A549 (cell line): ENCODE results near the gene SMIM35. TPM values are rescaled to one million over a fixed set of nuclear protein-coding genes. Genes with fewer than 3 reads are reported as not detected.

ENCODE experiments used
- ATAC-seq, 2 experiments: fragments of 200-7000 bp in 1 of 2; fragments of >200 bp in 1 of 2; cut with Nextera tagmentation in 1 of 2; cut with Tn5 transposase in 1 of 2; 3 replicates each; pipeline versions ENCODE4 v1.8.0 to v1.9.1; 2018 to 2020; ENCODE audit warnings: mild to moderate bottlenecking in 1 of 2, moderate library complexity in 1 of 2
- CTCF ChIA-PET: fragments of 300-600 bp; sonication (Branson Sonifier 250); formaldehyde crosslinking; extraction: SDS; loops from one replicate; lab custom pipeline; 2021; ENCODE audit warnings: antibody characterized with exemption, inconsistent platforms; lab: Yijun Ruan, JAX
- POLR2A ChIA-PET: fragments of 350-600 bp; formaldehyde crosslinking; extraction: SDS; loops from one replicate; lab custom pipeline; 2021; ENCODE audit warnings: antibody characterized with exemption, inconsistent platforms; lab: Yijun Ruan, JAX
- DNase-seq, 2 experiments: peaks; one replicate each; pipeline versions ENCODE4 v3.0.0 to v3.0.0-alpha.2; 2011 to 2016; ENCODE audit warnings: low read depth in 1 of 2, low spot score in 1 of 2
- FAIRE-seq: peaks from 2 replicates; lab custom pipeline; 2011; peaks lifted over from hg19 to GRCh38; lab: Jason Lieb, UNC
- H3K27ac ChIP-seq, 2 experiments: fragments of >200 bp; sonication (Bioruptor Twin); formaldehyde crosslinking; 3 replicates each; pipeline ENCODE4 v1.5.1; 2016 to 2017
- H3K4me1 ChIP-seq: fragments of >200 bp; sonication (Bioruptor Twin); formaldehyde crosslinking; 3 replicates; pipeline ENCODE4 v1.6.1; 2016
- H3K4me2 ChIP-seq: fragments of >200 bp; sonication (Bioruptor Twin); formaldehyde crosslinking; 3 replicates; pipeline ENCODE4 v1.6.1; 2016
- H3K4me3 ChIP-seq: fragments of >200 bp; sonication (Bioruptor Twin); formaldehyde crosslinking; 3 replicates; pipeline ENCODE4 v1.5.1; 2016
- H3K9me3 ChIP-seq: fragments of >200 bp; sonication (Bioruptor Twin); formaldehyde crosslinking; 3 replicates; pipeline ENCODE4 v1.6.1; 2016
- BHLHE40 ChIP-seq: IDR thresholded peaks from 2 replicates; pipeline ENCODE4 v1.6.1; 2012; ENCODE audit warnings: low read depth, low read length, inconsistent platforms
- CBX8 ChIP-seq: fragments of 200-600 bp; sonication (generic); IDR thresholded peaks from 2 replicates; pipeline ENCODE4 v1.6.1; 2016
- CHD2 ChIP-seq: fragments of 150-350 bp; IDR thresholded peaks from 2 replicates; pipeline ENCODE4 v1.6.1; 2014; ENCODE audit warnings: low read length; ENCODE audit not compliant: partially characterized antibody
- E2F6 ChIP-seq: IDR thresholded peaks from 2 replicates; pipeline ENCODE4 v1.6.1; 2012; ENCODE audit warnings: low read depth, borderline replicate concordance
- ELK1 ChIP-seq: fragments of 150-350 bp; IDR thresholded peaks from 2 replicates; pipeline ENCODE4 v1.6.1; 2014; ENCODE audit warnings: low read depth, mild to moderate bottlenecking, low read length
- EP300 ChIP-seq, 2 experiments: fragments of >200 bp; sonication (Bioruptor Twin); formaldehyde crosslinking; IDR thresholded peaks; 2 replicates in 1 of 2; 3 replicates in 1 of 2; pipeline ENCODE4 v1.6.1; 2016 to 2017
- FOSB ChIP-seq: fragments of 250-450 bp; sonication (Bioruptor Pico); IDR thresholded peaks from 2 replicates; pipeline ENCODE4 v1.5.0; 2020; ENCODE audit warnings: mild to moderate bottlenecking, moderate library complexity
- FOSL2 ChIP-seq, 2 experiments: fragments of 450-650 bp in 1 of 2; fragments of >200 bp in 1 of 2; sonication (Bioruptor Twin) in 1 of 2; formaldehyde crosslinking; IDR thresholded peaks; 2 replicates each; pipeline versions ENCODE4 v1.5.0 to v1.6.1; 2016 to 2020; ENCODE audit warnings: mild to moderate bottlenecking in 1 of 2, moderate library complexity in 1 of 2
- FOXS1 ChIP-seq: fragments of 250-450 bp; sonication (Bioruptor Pico); IDR thresholded peaks from 2 replicates; pipeline ENCODE4 v1.5.0; 2020; ENCODE audit warnings: mild to moderate bottlenecking, moderate library complexity
- HDAC2 ChIP-seq: fragments of 200-600 bp; sonication (generic); IDR thresholded peaks from 2 replicates; pipeline ENCODE4 v1.6.1; 2016
- HES2 ChIP-seq: fragments of >200 bp; sonication (Bioruptor Twin); formaldehyde crosslinking; IDR thresholded peaks from 2 replicates; pipeline ENCODE4 v1.6.1; 2016
- HEYL ChIP-seq: fragments of 250-450 bp; sonication (Bioruptor Pico); IDR thresholded peaks from 2 replicates; pipeline ENCODE4 v1.8.0; 2021; ENCODE audit warnings: mild to moderate bottlenecking, moderate library complexity
- HOXA7 ChIP-seq: fragments of 250-450 bp; sonication (Bioruptor Pico); IDR thresholded peaks from 2 replicates; pipeline ENCODE4 v1.5.0; 2020; ENCODE audit warnings: mild to moderate bottlenecking, moderate library complexity
- HOXB13 ChIP-seq: fragments of 250-450 bp; sonication (Bioruptor Pico); IDR thresholded peaks from 2 replicates; pipeline ENCODE4 v1.5.0; 2020; ENCODE audit warnings: low read depth, mild to moderate bottlenecking, moderate library complexity
- KDM1A ChIP-seq: fragments of 200-600 bp; sonication (generic); IDR thresholded peaks from 2 replicates; pipeline ENCODE4 v1.6.1; 2016; ENCODE audit warnings: low read depth, mild to moderate bottlenecking
- KDM5A ChIP-seq: fragments of 200-600 bp; sonication (generic); IDR thresholded peaks from 2 replicates; pipeline ENCODE4 v1.6.1; 2016; ENCODE audit warnings: antibody characterized with exemption, mild to moderate bottlenecking
- MAFK ChIP-seq: fragments of 450-650 bp; IDR thresholded peaks from 2 replicates; pipeline ENCODE4 v1.6.1; 2014; ENCODE audit not compliant: partially characterized antibody
- MAX ChIP-seq: IDR thresholded peaks from 2 replicates; pipeline ENCODE4 v1.6.1; 2012
- NR3C1 ChIP-seq: fragments of >200 bp; sonication (Bioruptor Twin); formaldehyde crosslinking; IDR thresholded peaks from 3 replicates; pipeline ENCODE4 v1.6.1; 2017
- RAD21 ChIP-seq, 2 experiments: fragments of >200 bp in 1 of 2; sonication (Bioruptor Twin) in 1 of 2; formaldehyde crosslinking in 1 of 2; IDR thresholded peaks in 1 of 2; conservative IDR thresholded peaks in 1 of 2; 2 replicates in 1 of 2; 3 replicates in 1 of 2; pipeline ENCODE4 v1.6.1; 2012 to 2018; ENCODE audit warnings: inconsistent platforms in 1 of 2
- RFX5 ChIP-seq: fragments of 450-650 bp; IDR thresholded peaks from 2 replicates; pipeline ENCODE4 v1.7.1; 2014; ENCODE audit warnings: antibody characterized with exemption, mild to moderate bottlenecking, moderate library complexity
- RNF2 ChIP-seq: fragments of 200-600 bp; sonication (generic); IDR thresholded peaks from 2 replicates; pipeline ENCODE4 v1.6.1; 2016; ENCODE audit warnings: low read depth, mild to moderate bottlenecking, antibody characterized with exemption, moderate library complexity, borderline replicate concordance
- TP53 ChIP-seq: fragments of 250-450 bp; sonication (Bioruptor Pico); IDR thresholded peaks from 2 replicates; pipeline ENCODE4 v1.5.0; 2021; ENCODE audit warnings: mild to moderate bottlenecking, moderate library complexity
- ZC3H11A ChIP-seq: fragments of 450-650 bp; IDR thresholded peaks from 2 replicates; pipeline ENCODE4 v1.6.1; 2014; ENCODE audit warnings: antibody characterized with exemption, mild to moderate bottlenecking
- ZFP36 ChIP-seq: fragments of 450-650 bp; IDR thresholded peaks from 2 replicates; pipeline ENCODE4 v1.6.1; 2014; ENCODE audit warnings: borderline replicate concordance; ENCODE audit not compliant: partially characterized antibody
- WGBS: methylation state at CpG from one replicate; pipeline ENCODE4 v1.1.6; 2017; ENCODE audit errors: missing lambda C conversion rate; 5-methylcytosine and 5-hydroxymethylcytosine counted together
- polyA plus RNA-seq, 4 experiments: library from polyadenylated mRNA; depleted of rRNA in 3 of 4; stranded (reverse); fragments of >200 nt; fragmentation: RNase III in 1 of 4; extraction: RNeasy Plus Mini Kit Qiagen cat#74134 plus additional on column Dnase treatment in 1 of 4; gene quantifications; 2 replicates in 3 of 4; 3 replicates in 1 of 4; pipeline ENCODE4 v1.2.3, GENCODE V29; 2011 to 2017

SMIM35 gene
- polyA plus RNA-seq, 2 of the 4 experiments (the other 2 are of a cell fraction), result not detected

- no peak for TF ChIP-seq CHD2
- TF ChIP-seq MAX, result no peak
- no peak for TF ChIP-seq RNF2
- TF ChIP-seq EP300 (IDR thresholded peaks at IDR 0.05), result no peak
- no peak for TF ChIP-seq ELK1
- no peak for TF ChIP-seq KDM5A
- TF ChIP-seq HOXB13 (CRISPR knock-in tag), result no peak
- no peak for TF ChIP-seq FOXS1 (CRISPR knock-in tag)
- no peak for TF ChIP-seq NR3C1
- no peak for TF ChIP-seq E2F6
- no peak for TF ChIP-seq FOSL2 (IDR thresholded peaks at IDR 0.05)
- TF ChIP-seq FOSL2 (CRISPR knock-in tag; IDR thresholded peaks at IDR 0.05), result no peak
- TF ChIP-seq HDAC2, result no peak
- TF ChIP-seq TP53, result no peak
- no peak for TF ChIP-seq HES2
- TF ChIP-seq FOSB, result no peak
- no peak for TF ChIP-seq ZFP36
- TF ChIP-seq ZC3H11A, result no peak
- TF ChIP-seq RAD21 (conservative IDR thresholded peaks at IDR 0.05 in 1 of 2, IDR thresholded peaks at IDR 0.05 in 1 of 2), result no peak
- DNase-seq, result no peak
- ChIA-PET POLR2A (no interaction called here), CTCF (interaction anchor here (0.6 to 1.4 kb wide), 2 partner anchors 113 to 194 kb away, joined by 3 read pairs; no protein-coding TSS in a partner anchor)
- Histone ChIP-seq H3K4me1 (no peaks in the 10 kb centered on the region), H3K4me3 (no peak overlapping the region), H3K9me3 (no peaks in the 10 kb centered on the region), H3K27ac (no peak overlapping the region), H3K4me2 (no peak overlapping the region)
- ATAC-seq, result no peak
- FAIRE-seq, result no peak
- WGBS, result 40% methylated on average over 4 of the region's 4 CpGs
These were observed 83.3 kb downstream of the SMIM35 start for GRCh38 chr11:118003456-118003855.

- CTCF ChIA-PET, result interaction anchor here (1.4 kb wide), 1 partner anchor 194 kb away, joined by 3 read pairs; no protein-coding TSS in a partner anchor
- TF ChIP-seq HEYL (CRISPR knock-in tag), result no peak
- TF ChIP-seq RFX5, result no peak
- no peak for TF ChIP-seq BHLHE40
- no peak for TF ChIP-seq CBX8
- no peak for TF ChIP-seq KDM1A
- TF ChIP-seq MAFK, result no peak
- TF ChIP-seq ELK1, result no peak
- no peak for TF ChIP-seq HOXA7 (CRISPR knock-in tag)
- TF ChIP-seq, all 56 proteins: peak for 0
- Histone ChIP-seq H3K9me3 (no peaks in the 10 kb centered on the region), H3K4me3 (no peak overlapping the region), H3K4me1 (no peaks in the 10 kb centered on the region), H3K27ac (no peak overlapping the region), H3K4me2 (no peak overlapping the region)
- POLR2A ChIA-PET, result no interaction called here
- DNase-seq, result no peak
- 74% methylated on average over 7 of the region's 7 CpGs for WGBS
- FAIRE-seq, result no peak
- ATAC-seq, result no peak
These were observed 84.0 kb downstream of the SMIM35 start for GRCh38 chr11:118002541-118003423.
